Coronary artery (tissue), 2 donors: ENCODE measurements around the gene RHBDD1.

Source experiments
- DNase-seq: peaks from one replicate; pipeline ENCODE4 v3.0.0-alpha.2; 2017; ENCODE audit warnings: low spot score
- H3K27ac ChIP-seq, 2 donors: fragments of 200-600 bp; sonication (generic); one replicate each; pipeline ENCODE4 v1.5.1; 2016 to 2019
- H3K4me3 ChIP-seq: fragments of 200-600 bp; sonication (generic); 2 replicates; pipeline ENCODE4 v1.5.1; 2016; ENCODE audit warnings: mild to moderate bottlenecking, moderate library complexity
- CTCF ChIP-seq: fragments of 200-600 bp; sonication (generic); IDR thresholded peaks from one replicate; pipeline ENCODE4 v1.5.1; 2019; ENCODE audit warnings: antibody characterized with exemption

The RHBDD1 gene

GRCh38 chr2:226874749-226875148 lies 38.9 kb downstream of the RHBDD1 start:
- TF ChIP-seq CTCF: no peak
- DNase-seq: no peak
- H3K4me3 ChIP-seq: no peak overlapping the region
- H3K27ac ChIP-seq: no peak overlapping the region

- Histone ChIP-seq H3K4me3 (no peak overlapping the region), H3K27ac (no peak overlapping the region)
- no peak for DNase-seq
- TF ChIP-seq CTCF: no peak
Measured at GRCh38 chr2:226875438-226876225, 39.8 kb downstream of the RHBDD1 start.

GRCh38 chr2:226877491-226877890 lies 41.6 kb downstream of the RHBDD1 start:
- DNase-seq: no peak
- no peak overlapping the region for H3K4me3 ChIP-seq

GRCh38 chr2:226881287-226881686 lies 45.4 kb downstream of the RHBDD1 start:
- Histone ChIP-seq H3K27ac (no peak overlapping the region), H3K4me3 (no peak overlapping the region)
- no peak for TF ChIP-seq CTCF
- no peak for DNase-seq

More at GRCh38 chr2:226877491-226877890, 41.6 kb downstream of the RHBDD1 start:
- no peak overlapping the region for H3K27ac ChIP-seq
- TF ChIP-seq CTCF: no peak

GRCh38 chr2:226882606-226883005 lies 46.8 kb downstream of the RHBDD1 start:
- TF ChIP-seq CTCF: no peak
- H3K4me3 ChIP-seq: no peak overlapping the region
- H3K27ac ChIP-seq: no peak overlapping the region
- no peak for DNase-seq

GRCh38 chr2:226883296-226883795 lies 47.5 kb downstream of the RHBDD1 start:
- Histone ChIP-seq H3K4me3 (no peak overlapping the region), H3K27ac (no peak overlapping the region)
- TF ChIP-seq CTCF: no peak
- DNase-seq: no peak

GRCh38 chr2:226884166-226884565 lies 48.3 kb downstream of the RHBDD1 start:
- no peak overlapping the region for H3K4me3 ChIP-seq
- no peak for TF ChIP-seq CTCF
- H3K27ac ChIP-seq: no peak overlapping the region
- no peak for DNase-seq
